Left ventricle myocardium inferior (tissue), 1 donor: ENCODE data around the gene PPP1R14C. TPM values are rescaled to one million over a fixed set of nuclear protein-coding genes. Genes with fewer than 3 reads are reported as not detected.

Source experiments
- DNase-seq: peaks from one replicate; pipeline ENCODE4 v3.0.0-alpha.2; 2020
- H3K27ac ChIP-seq: fragments of 200-600 bp; replicated peaks from 2 replicates; pipeline ENCODE4 v1.8.0; 2021
- H3K27me3 ChIP-seq: fragments of 200-600 bp; 2 replicates; pipeline ENCODE4 v1.8.0; 2021; ENCODE audit warnings: low read depth
- H3K36me3 ChIP-seq: fragments of 200-600 bp; 2 replicates; pipeline ENCODE4 v1.8.0; 2021
- H3K4me1 ChIP-seq: fragments of 200-600 bp; 2 replicates; pipeline ENCODE4 v1.8.0; 2021
- H3K4me3 ChIP-seq: fragments of 200-600 bp; 2 replicates; pipeline ENCODE4 v1.8.0; 2021; ENCODE audit warnings: mild to moderate bottlenecking, moderate library complexity
- H3K9me3 ChIP-seq: fragments of 200-600 bp; replicated peaks from 2 replicates; pipeline ENCODE4 v1.8.0; 2021
- intact Hi-C: fragments of 100-400 bp; cut with micrococcal nuclease; formaldehyde crosslinking; loops from one replicate; pipeline ENCODE4 v1.11.0; 2022
- total RNA-seq: library from RNA; stranded (reverse); fragmentation: NEBNext Ultra II Directional; extraction: Animal tissue kit (Norgen Biotek cat#: 25700); gene quantifications from one replicate; pipeline ENCODE4 v1.2.1, GENCODE V29; 2021
- TF ChIP-seq, protein P1 (sequence below): fragments of 200-600 bp; IDR thresholded peaks from 2 replicates; pipeline ENCODE4 v1.8.0; 2021; ENCODE audit warnings: antibody characterized with exemption, mild to moderate bottlenecking, borderline replicate concordance
- donor health status: DM: no; HTN: yes; CAD: no; lungs with severe emphysema.

Gene PPP1R14C
- total RNA-seq, 1 donor from 2014 or later = 116 TPM

DNA sequence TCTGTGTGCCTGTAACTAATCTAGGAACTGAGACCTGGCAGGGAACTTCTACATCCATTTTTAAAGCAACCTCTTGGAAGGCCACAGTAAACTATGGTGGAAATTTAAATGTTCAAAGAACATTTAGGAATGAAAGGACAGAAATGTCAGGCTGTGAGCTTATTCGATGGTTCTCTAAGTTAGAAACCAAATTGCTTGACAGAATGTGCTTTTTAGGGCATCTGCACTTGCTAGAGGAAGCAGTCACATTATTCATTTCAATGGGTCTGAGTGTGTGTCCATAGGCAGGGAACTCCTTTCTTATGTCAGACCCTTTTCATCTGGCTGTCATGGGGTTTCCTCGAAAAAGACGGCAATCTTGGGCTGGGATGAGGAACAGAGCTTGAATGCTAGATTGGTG lies 84.4 kb downstream of the PPP1R14C start:
- no peaks in the 10 kb centered on the region for H3K9me3 ChIP-seq
- no peak for DNase-seq
- peaks cover 23% of the 10 kb centered on the region for H3K4me1 ChIP-seq
- no peaks in the 10 kb centered on the region for H3K27me3 ChIP-seq
- H3K36me3 ChIP-seq = no peaks in the 10 kb centered on the region
- no peak overlapping the region for H3K4me3 ChIP-seq
- TF ChIP-seq, protein P1, sequence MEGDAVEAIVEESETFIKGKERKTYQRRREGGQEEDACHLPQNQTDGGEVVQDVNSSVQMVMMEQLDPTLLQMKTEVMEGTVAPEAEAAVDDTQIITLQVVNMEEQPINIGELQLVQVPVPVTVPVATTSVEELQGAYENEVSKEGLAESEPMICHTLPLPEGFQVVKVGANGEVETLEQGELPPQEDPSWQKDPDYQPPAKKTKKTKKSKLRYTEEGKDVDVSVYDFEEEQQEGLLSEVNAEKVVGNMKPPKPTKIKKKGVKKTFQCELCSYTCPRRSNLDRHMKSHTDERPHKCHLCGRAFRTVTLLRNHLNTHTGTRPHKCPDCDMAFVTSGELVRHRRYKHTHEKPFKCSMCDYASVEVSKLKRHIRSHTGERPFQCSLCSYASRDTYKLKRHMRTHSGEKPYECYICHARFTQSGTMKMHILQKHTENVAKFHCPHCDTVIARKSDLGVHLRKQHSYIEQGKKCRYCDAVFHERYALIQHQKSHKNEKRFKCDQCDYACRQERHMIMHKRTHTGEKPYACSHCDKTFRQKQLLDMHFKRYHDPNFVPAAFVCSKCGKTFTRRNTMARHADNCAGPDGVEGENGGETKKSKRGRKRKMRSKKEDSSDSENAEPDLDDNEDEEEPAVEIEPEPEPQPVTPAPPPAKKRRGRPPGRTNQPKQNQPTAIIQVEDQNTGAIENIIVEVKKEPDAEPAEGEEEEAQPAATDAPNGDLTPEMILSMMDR = no peak
- intact Hi-C loops = no loop called here
- no peak overlapping the region for H3K27ac ChIP-seq

DNA sequence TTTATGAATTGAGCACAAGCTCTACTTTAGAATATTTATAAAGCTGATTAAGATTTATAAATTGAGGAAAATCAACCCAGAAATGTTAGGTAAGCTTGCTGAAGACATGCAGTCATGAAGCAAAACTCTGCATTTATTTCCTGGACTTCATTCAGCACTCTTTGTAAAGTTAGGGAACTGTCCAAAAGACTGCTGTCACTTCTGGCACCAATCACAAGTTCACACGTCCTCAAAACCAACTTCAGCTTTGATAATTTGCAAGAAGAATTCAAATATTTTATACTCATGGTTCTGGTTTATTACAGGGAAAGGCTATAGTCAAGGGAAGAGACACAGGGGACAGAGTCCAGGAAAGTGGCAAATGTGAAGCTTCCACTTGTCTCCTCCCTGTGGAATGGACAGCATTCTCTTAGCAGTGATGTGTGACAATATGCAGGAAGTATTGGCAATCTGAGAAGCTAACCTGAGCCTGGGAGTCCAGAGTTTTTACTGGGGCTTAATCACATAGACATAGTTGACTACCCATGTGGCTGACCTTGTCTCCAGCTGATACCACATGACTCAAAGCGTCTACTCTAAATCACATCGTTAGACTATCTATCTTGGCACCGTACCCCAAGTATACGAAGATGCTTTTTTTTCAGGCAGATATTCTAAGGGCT lies 85.4 kb downstream of the PPP1R14C start:
- Histone ChIP-seq H3K27me3 (no peaks in the 10 kb centered on the region), H3K4me3 (no peak overlapping the region), H3K4me1 (peaks cover 31% of the 10 kb centered on the region), H3K9me3 (peaks cover 3% of the 10 kb centered on the region), H3K36me3 (no peaks in the 10 kb centered on the region), H3K27ac (peak overlapping the region; percentile 34)
- intact Hi-C loops = no loop called here
- TF ChIP-seq, protein P1 = no peak
- no peak for DNase-seq

DNA sequence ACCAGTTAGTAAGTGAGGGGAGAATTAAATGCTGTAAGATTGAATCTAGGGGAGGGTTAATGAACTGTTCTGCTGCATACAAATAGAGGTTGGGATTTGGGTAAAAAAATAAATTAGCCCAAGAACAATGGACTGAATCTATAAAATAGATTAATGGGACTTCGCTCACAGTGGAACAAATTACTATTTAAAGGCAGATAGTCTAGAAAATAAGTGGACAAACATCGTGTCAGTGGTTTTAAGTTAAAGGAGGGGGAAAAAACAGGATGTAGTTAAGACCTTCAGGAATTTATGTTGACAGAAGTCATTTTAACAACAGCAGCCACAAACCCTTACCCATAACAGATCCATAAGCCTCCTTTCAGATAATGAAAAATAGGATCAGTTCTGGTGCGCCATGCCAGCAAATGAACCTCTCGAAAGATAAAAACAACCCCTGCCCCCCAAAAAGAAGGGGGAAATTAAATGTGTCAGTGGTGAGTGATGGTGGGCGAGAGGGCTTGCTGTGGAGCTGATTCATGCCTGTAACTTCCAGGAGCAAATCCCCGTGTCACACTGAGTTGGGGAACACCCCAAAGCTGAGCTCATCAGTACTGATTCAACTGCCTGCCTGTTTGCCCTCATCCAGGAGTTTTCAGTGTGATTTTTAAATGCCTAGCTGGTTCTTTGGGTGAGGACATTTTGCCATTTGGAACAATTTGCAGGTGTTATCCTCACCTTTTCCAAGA lies 86.8 kb downstream of the PPP1R14C start:
- H3K27me3 ChIP-seq = no peaks in the 10 kb centered on the region
- H3K27ac ChIP-seq = no peak overlapping the region
- H3K4me1 ChIP-seq = peaks cover 36% of the 10 kb centered on the region
- no peak for DNase-seq
- H3K9me3 ChIP-seq = peaks cover 3% of the 10 kb centered on the region
- intact Hi-C loops = no loop called here
- TF ChIP-seq, protein P1 = no peak
- no peak overlapping the region for H3K4me3 ChIP-seq
- H3K36me3 ChIP-seq = no peaks in the 10 kb centered on the region

DNA sequence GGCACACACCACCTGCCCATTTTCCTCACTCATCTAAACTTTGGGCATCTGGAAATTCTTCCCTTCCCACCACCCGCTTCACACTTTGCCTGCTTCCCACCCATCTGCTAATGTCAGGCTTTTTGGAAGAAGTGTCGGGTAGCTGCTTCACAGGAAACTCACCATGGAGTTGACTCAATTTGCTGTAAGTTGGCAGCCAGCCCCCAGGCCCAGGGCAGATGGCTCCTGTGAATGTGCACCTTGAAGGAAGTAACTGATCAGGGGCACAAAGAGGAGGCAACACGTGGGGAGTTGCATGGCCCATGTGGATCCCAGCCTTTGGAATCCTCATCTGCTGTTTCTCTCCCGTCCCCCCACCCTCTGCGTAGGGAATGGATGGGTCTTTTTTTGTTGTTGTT lies 87.3 kb downstream of the PPP1R14C start:
- H3K4me1 ChIP-seq = peaks cover 38% of the 10 kb centered on the region
- intact Hi-C loops = no loop called here
- no peaks in the 10 kb centered on the region for H3K36me3 ChIP-seq
- TF ChIP-seq, protein P1 = no peak
- H3K27ac ChIP-seq = no peak overlapping the region
- H3K27me3 ChIP-seq = no peaks in the 10 kb centered on the region
- no peak overlapping the region for H3K4me3 ChIP-seq
- peaks cover 3% of the 10 kb centered on the region for H3K9me3 ChIP-seq
- no peak for DNase-seq

DNA sequence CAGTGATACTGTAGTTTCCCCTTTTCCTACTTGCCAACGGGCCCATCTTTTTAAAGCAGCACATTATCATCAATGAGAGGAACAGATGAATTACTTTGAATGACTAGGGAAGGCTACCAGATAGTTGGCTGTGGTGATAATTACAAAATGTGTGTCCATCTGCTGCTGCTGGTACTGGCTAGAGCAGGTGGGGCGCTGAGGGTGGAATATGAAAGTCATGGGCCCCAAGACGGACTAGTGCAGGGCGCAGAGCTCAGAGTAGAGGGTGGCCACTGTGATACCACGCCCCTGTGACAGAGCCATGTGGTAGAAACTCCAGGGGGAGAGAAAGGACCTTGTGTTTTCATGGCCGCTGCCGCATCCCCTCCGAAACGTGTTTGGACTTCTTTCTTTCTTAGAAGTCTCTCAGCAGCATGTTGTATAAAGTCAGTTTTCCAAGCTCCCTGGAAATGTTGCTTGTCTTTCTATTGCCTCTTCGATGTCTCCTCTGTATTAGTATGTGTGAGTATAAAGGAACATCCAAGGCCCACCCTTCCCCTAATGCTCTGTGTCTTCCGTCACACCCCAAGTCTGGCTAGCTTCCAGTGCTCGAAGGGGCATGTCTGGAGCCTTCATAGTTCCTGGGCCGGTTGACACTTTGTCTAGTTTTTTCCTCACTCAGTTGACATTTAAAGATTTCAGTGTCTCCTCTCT lies 88.1 kb downstream of the PPP1R14C start:
- Histone ChIP-seq H3K27me3 (no peaks in the 10 kb centered on the region), H3K4me3 (no peak overlapping the region), H3K9me3 (peaks cover 3% of the 10 kb centered on the region), H3K4me1 (peaks cover 46% of the 10 kb centered on the region), H3K36me3 (no peaks in the 10 kb centered on the region), H3K27ac (no peak overlapping the region)
- intact Hi-C loops = no loop called here
- TF ChIP-seq, protein P1 = no peak
- DNase-seq = no peak
